ENCODE measurements around the gene KIF5B.

DNA sequence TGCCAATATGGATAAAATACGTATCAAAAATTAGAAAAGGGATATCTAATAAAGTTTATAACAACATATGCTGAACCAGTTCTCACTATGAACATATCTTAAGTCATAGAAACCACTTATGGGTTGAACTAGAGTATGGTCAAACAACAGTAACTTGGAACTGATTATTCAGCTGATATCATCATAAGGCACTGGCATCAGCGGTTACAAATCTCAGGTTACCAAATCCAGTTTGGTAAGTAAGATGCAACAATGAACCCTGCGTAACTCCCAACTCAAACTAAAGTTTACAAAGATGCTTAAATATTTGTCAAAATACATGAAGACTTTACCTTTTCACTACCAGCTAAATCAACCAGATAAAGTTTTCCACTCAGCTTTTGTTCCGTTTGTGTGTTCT lies 19.3 kb downstream of the KIF5B start:
- no peak for TF ChIP-seq CBX8 (IDR thresholded peaks at IDR 0.05; ENCODE audit: borderline replicate concordance, low read depth, low read length)
- TF ChIP-seq, protein P1, sequence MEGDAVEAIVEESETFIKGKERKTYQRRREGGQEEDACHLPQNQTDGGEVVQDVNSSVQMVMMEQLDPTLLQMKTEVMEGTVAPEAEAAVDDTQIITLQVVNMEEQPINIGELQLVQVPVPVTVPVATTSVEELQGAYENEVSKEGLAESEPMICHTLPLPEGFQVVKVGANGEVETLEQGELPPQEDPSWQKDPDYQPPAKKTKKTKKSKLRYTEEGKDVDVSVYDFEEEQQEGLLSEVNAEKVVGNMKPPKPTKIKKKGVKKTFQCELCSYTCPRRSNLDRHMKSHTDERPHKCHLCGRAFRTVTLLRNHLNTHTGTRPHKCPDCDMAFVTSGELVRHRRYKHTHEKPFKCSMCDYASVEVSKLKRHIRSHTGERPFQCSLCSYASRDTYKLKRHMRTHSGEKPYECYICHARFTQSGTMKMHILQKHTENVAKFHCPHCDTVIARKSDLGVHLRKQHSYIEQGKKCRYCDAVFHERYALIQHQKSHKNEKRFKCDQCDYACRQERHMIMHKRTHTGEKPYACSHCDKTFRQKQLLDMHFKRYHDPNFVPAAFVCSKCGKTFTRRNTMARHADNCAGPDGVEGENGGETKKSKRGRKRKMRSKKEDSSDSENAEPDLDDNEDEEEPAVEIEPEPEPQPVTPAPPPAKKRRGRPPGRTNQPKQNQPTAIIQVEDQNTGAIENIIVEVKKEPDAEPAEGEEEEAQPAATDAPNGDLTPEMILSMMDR (IDR thresholded peaks at IDR 0.05; ENCODE audit: control extremely low read depth in 1 of 3, insufficient read depth in 1 of 3, low read depth in 1 of 3, low read length in 3 of 3), result no peak
